GM23338 (cell line): Measurements from ENCODE around the gene NDUFA13. TPM values are rescaled to one million over a fixed set of nuclear protein-coding genes. Genes with fewer than 3 reads are reported as not detected.
A peak's percentile ranks its signal among the peaks of the same experiment; 100 is the strongest.

Experiments
- ATAC-seq: fragments of 200-7000 bp; cut with Tn5 transposase; 3 replicates; pipeline ENCODE4 v1.9.1; 2020
- DNase-seq: peaks from one replicate; pipeline ENCODE4 v3.0.0-alpha.2; 2015; ENCODE audit warnings: low spot score
- H2AFZ ChIP-seq: fragments of 200-600 bp; sonication (generic); 2 replicates; pipeline ENCODE4 v1.8.0; 2016; ENCODE audit warnings: antibody characterized with exemption, mild to moderate bottlenecking, moderate library complexity
- H3F3A ChIP-seq: fragments of 200-600 bp; sonication (generic); replicated peaks from 2 replicates; pipeline ENCODE4 v1.8.0; 2017; ENCODE audit warnings: antibody characterized with exemption, mixed run types, low read depth
- H3K27ac ChIP-seq: fragments of 200-600 bp; sonication (generic); 2 replicates; pipeline ENCODE4 v1.6.1; 2016; ENCODE audit warnings: low read depth
- H3K27me3 ChIP-seq: fragments of 200-600 bp; sonication (generic); 2 replicates; pipeline ENCODE4 v1.8.0; 2016; ENCODE audit warnings: mild to moderate bottlenecking, mixed run types, moderate library complexity; ENCODE audit not compliant: insufficient read depth
- H3K36me3 ChIP-seq: fragments of 200-600 bp; sonication (generic); 2 replicates; pipeline ENCODE4 v1.8.0; 2016; ENCODE audit warnings: mild to moderate bottlenecking; ENCODE audit not compliant: insufficient read depth
- H3K4me1 ChIP-seq: fragments of 200-600 bp; sonication (generic); 2 replicates; pipeline ENCODE4 v1.8.0; 2016; ENCODE audit warnings: mild to moderate bottlenecking, moderate library complexity; ENCODE audit not compliant: insufficient read depth
- H3K4me2 ChIP-seq: fragments of 200-600 bp; sonication (generic); 2 replicates; pipeline ENCODE4 v1.7.1; 2017; ENCODE audit warnings: mixed run types
- H3K4me3 ChIP-seq: fragments of 200-600 bp; sonication (generic); 2 replicates; pipeline ENCODE4 v1.6.1; 2016; ENCODE audit warnings: mixed run types
- H3K79me2 ChIP-seq: fragments of 200-600 bp; sonication (generic); replicated peaks from 2 replicates; pipeline ENCODE4 v1.8.0; 2017; ENCODE audit warnings: mild to moderate bottlenecking; ENCODE audit not compliant: insufficient read depth
- H3K9me2 ChIP-seq: fragments of 200-600 bp; sonication (generic); 2 replicates; pipeline ENCODE4 v1.8.0; 2017; ENCODE audit not compliant: insufficient read depth
- H4K20me1 ChIP-seq: fragments of 200-600 bp; sonication (generic); replicated peaks from 2 replicates; pipeline ENCODE4 v1.8.0; 2017; ENCODE audit warnings: mild to moderate bottlenecking; ENCODE audit not compliant: insufficient read depth
- H3K27ac Mint-ChIP-seq: 2 replicates; pipeline ENCODE4 v1.8.0; 2020; ENCODE audit warnings: inconsistent platforms, mild to moderate bottlenecking, moderate library complexity, mixed read lengths
- H3K27me3 Mint-ChIP-seq: 3 replicates; pipeline ENCODE4 v1.8.0; 2022; ENCODE audit warnings: low read depth, mild to moderate bottlenecking, moderate library complexity, mixed read lengths, inconsistent platforms; ENCODE audit not compliant: insufficient read depth, poor library complexity
- H3K36me3 Mint-ChIP-seq: 3 replicates; pipeline ENCODE4 v1.8.0; 2021; ENCODE audit warnings: low read depth, mild to moderate bottlenecking, inconsistent platforms, moderate library complexity, mixed read lengths
- H3K4me1 Mint-ChIP-seq: 3 replicates; pipeline ENCODE4 v1.8.0; 2020; ENCODE audit warnings: mild to moderate bottlenecking, inconsistent platforms, mixed read lengths
- H3K4me3 Mint-ChIP-seq: 3 replicates; pipeline ENCODE4 v1.8.0; 2021; ENCODE audit warnings: moderate library complexity, mild to moderate bottlenecking, inconsistent platforms, mixed read lengths
- H3K9me3 Mint-ChIP-seq: 3 replicates; pipeline ENCODE4 v1.8.0; 2020; ENCODE audit warnings: moderate library complexity, mild to moderate bottlenecking, inconsistent platforms, mixed read lengths
- CREB1 ChIP-seq: fragments of 250-450 bp; sonication (Bioruptor Pico); IDR thresholded peaks from 2 replicates; pipeline ENCODE4 v1.5.0; 2020; ENCODE audit warnings: low read depth, mild to moderate bottlenecking, moderate library complexity
- EZH2 ChIP-seq: fragments of 200-600 bp; sonication (generic); IDR thresholded peaks from one replicate; pipeline ENCODE4 v1.8.0; 2017; ENCODE audit warnings: antibody characterized with exemption, mild to moderate bottlenecking, low read depth; ENCODE audit not compliant: unreplicated experiment
- JUNB ChIP-seq: IDR thresholded peaks from one replicate; pipeline ENCODE4 v1.6.1; 2016; ENCODE audit warnings: antibody characterized with exemption; ENCODE audit not compliant: unreplicated experiment
- NANOG ChIP-seq: IDR thresholded peaks from 2 replicates; pipeline ENCODE4 v1.6.1; 2016; ENCODE audit warnings: antibody characterized with exemption, borderline replicate concordance
- POLR2AphosphoS5 ChIP-seq: IDR thresholded peaks from 2 replicates; pipeline ENCODE4 v1.6.1; 2016; ENCODE audit warnings: antibody characterized with exemption, low read depth
- REST ChIP-seq: IDR thresholded peaks from one replicate; pipeline ENCODE4 v1.6.1; 2018; ENCODE audit warnings: antibody characterized with exemption; ENCODE audit not compliant: unreplicated experiment
- STAT1 ChIP-seq: IDR thresholded peaks from one replicate; pipeline ENCODE4 v1.6.1; 2016; ENCODE audit warnings: antibody characterized with exemption; ENCODE audit not compliant: unreplicated experiment
- ZNF114 ChIP-seq: fragments of 250-450 bp; sonication (Bioruptor Pico); IDR thresholded peaks from 2 replicates; pipeline ENCODE4 v1.5.0; 2020; ENCODE audit warnings: mild to moderate bottlenecking, moderate library complexity
- ZNF331 ChIP-seq: fragments of 250-450 bp; sonication (Bioruptor Pico); IDR thresholded peaks from 2 replicates; pipeline ENCODE4 v1.5.0; 2020; ENCODE audit warnings: low read depth, mild to moderate bottlenecking, moderate library complexity
- polyA plus RNA-seq: library from polyadenylated mRNA; unstranded; fragments of >200 nt; fragmentation: Nextera tagmentation; extraction: Ambion mirVana; gene quantifications from 2 replicates; pipeline ENCODE4 v1.2.1, GENCODE V29; 2016
- total RNA-seq: library from RNA; depleted of rRNA; stranded (reverse); fragments of >200 nt; shearing (Covaris generic); gene quantifications from 2 replicates; pipeline ENCODE4 v1.2.3, GENCODE V29; 2014
- TF ChIP-seq, protein P1 (sequence below): IDR thresholded peaks from 2 replicates; pipeline ENCODE4 v1.6.1; 2016; ENCODE audit warnings: antibody characterized with exemption

Gene NDUFA13
- total and polyA plus RNA-seq, 2 experiments from 2014 or later, result 143 to 598 TPM

DNA sequence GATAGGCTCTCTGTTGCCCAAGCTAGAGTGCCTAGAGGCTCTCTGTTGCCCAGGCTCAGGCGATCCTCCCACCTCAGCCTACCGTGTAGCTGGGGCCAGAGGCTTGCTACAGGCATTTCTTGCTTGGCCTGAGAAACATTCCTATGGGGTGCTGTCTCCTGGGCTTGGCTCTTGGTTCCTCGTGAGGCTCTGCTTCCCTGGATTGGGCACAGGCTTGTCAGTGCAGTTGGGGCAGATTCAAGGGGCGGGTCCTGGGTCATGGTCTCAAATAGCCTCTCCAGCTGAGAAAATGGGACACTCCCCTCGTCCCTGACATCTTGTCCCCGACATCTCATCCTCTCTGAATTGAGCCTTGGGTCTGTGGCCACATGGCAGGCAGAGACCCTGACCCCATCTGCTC is 5.6 kb upstream of the NDUFA13 start (continued):
- no peak for TF ChIP-seq POLR2AphosphoS5
- TF ChIP-seq STAT1, result no peak
- TF ChIP-seq NANOG, result no peak
- no peak for TF ChIP-seq CREB1 (CRISPR knock-in tag)

DNA sequence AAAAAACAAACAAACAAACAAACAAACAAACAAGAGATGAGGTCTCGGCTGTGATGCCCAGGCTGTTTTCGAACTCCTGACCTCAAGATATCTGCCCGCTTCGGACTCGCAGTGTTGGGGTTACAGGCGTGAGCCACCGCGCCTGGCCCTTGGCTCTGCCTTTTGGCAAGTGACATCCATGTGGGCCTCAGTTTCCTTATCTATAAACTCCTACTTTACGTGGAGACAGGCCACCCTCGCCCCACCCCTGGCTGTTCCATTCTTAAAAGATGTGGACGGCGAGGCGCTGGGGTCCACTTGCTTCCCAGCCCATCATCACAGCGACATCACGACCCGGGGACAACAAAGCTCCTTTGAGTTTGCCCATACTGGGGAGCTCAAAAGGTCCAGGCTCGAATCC is 2.3 kb upstream of the NDUFA13 start:
- no peaks in the 10 kb centered on the region; the same call in 1 of the 2 replicates for H3K4me1 ChIP-seq
- H3K4me1 Mint-ChIP-seq, result peaks cover 7% of the 10 kb centered on the region; the same call in 2 of the 3 replicates

DNA sequence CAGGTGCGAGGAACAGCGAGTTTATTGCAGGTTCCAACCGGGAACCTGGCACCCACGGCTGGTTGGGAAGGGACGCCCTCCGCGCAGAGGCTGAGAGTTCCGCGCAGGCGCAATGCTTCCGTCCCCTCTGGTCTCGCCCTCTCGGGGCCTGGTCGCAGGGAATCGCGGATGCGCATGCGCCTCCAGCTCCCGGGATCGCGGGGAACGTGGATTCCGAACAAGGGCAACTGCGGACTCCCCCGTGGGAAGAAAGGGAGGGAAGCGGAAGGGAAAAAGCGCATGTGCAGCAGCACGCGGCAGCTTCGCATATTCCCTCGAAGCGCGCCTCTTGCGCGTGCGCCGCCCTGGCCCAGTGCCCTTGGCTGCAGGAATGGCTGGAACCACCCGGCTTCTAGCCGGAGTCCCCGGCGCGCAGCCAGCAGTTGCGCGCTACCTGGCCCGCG is 1.8 kb upstream of the NDUFA13 start:
- no peak for DNase-seq
- 0 out of 2 replicates have a peak, but pooled peaks cover 8% of the 10 kb centered on the region for H4K20me1 ChIP-seq
- Mint-ChIP-seq H3K4me3 (peak overlapping the region; percentile 33; the same call in 1 of the 3 replicates), H3K36me3 (peaks cover 13% of the 10 kb centered on the region), H3K27ac (no peak overlapping the region), H3K27me3 (peaks cover 18% of the 10 kb centered on the region), H3K9me3 (no peaks in the 10 kb centered on the region; the same call in 2 of the 3 replicates), H3K4me1 (peaks cover 7% of the 10 kb centered on the region; the same call in 2 of the 3 replicates)
- no peak overlapping the region for H2AFZ ChIP-seq
- no peak overlapping the region for H3K4me3 ChIP-seq
- no peaks in the 10 kb centered on the region for H3K36me3 ChIP-seq
- no peak overlapping the region for H3K27ac ChIP-seq
- H3K4me2 ChIP-seq, result no peak overlapping the region
- no peaks in the 10 kb centered on the region; the same call in 1 of the 2 replicates for H3K4me1 ChIP-seq
- no peaks in the 10 kb centered on the region for H3K9me2 ChIP-seq
- TF ChIP-seq JUNB, result no peak
- peaks cover 27% of the 10 kb centered on the region for H3K79me2 ChIP-seq
- H3F3A ChIP-seq, result 0 out of 2 replicates have a peak, but pooled peaks cover 8% of the 10 kb centered on the region
- ATAC-seq, result no peak; the same call in 2 of the 3 replicates
- H3K27me3 ChIP-seq, result no peaks in the 10 kb centered on the region

More for the DNA sequence above, 2.3 kb upstream of the NDUFA13 start:
- H3K27ac ChIP-seq, result no peak overlapping the region
- no peak overlapping the region for H3K4me2 ChIP-seq
- peaks cover 11% of the 10 kb centered on the region; the same call in 2 of the 3 replicates for H3K36me3 Mint-ChIP-seq
- DNase-seq (no peak), ATAC-seq (no peak)
- 0 out of 2 replicates have a peak, but pooled peaks cover 8% of the 10 kb centered on the region for H4K20me1 ChIP-seq
- TF ChIP-seq CREB1 (CRISPR knock-in tag), result no peak
- no peaks in the 10 kb centered on the region; the same call in 2 of the 3 replicates for H3K9me3 Mint-ChIP-seq
- no peak overlapping the region for H2AFZ ChIP-seq
- no peak overlapping the region for H3K4me3 Mint-ChIP-seq
- H3K27me3 ChIP-seq, result no peaks in the 10 kb centered on the region
- H3K27me3 Mint-ChIP-seq, result peaks cover 21% of the 10 kb centered on the region
- no peak overlapping the region for H3K4me3 ChIP-seq
- H3K79me2 ChIP-seq, result peaks cover 22% of the 10 kb centered on the region
- H3K9me2 ChIP-seq, result no peaks in the 10 kb centered on the region
- H3K27ac Mint-ChIP-seq, result no peak overlapping the region
- H3K36me3 ChIP-seq, result no peaks in the 10 kb centered on the region
- peaks cover 11% of the 10 kb centered on the region; the same call in 1 of the 2 replicates for H3F3A ChIP-seq

DNA sequence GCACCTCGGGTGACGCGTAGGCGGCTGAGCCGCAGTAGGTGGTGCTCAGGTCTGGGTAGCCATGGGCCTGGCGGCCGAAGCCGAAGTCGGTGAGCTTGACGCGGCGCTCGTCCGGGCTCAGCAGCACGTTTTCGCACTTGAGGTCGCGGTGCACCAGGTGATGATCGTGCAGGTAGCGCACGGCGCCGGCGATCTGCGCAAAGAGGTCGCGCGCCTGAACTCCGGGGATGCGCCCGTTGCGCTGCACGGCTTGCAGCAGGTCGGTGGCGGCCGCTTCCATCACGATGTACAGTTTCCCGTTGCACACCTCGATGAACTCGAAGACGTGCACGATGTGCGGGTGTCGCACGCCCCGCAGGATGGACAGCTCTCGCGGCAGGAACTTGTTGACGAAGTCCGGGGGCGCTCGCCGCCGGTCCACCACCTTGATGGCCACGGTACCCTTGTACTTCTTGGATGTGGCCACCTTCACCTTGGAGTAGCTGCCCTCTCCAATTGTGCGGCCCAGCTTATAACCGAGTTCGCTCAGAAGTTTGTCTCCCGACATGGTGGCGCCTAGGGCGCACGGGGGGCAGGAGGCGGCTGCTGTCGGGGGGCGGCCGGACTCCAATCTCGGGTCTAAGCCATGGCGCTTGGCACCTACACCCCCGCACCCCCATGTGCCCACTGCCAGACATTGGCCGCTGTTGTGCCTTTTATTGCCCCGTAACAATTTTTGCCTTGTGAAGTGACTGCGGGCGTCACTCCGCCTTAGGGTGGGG is 964 bp upstream of the NDUFA13 start, which contains the start of gene TSSK6:
TSS of gene TSSK6 (minus strand) at position 668 of the 761 bp plus-strand sequence. CDS start at position 547, 121 bp downstream.
- H3K4me1 ChIP-seq, result no peaks in the 10 kb centered on the region; the same call in 1 of the 2 replicates
- no peak for ATAC-seq
- peak within 1 kb of the TSS; percentile 96 for H3K27ac Mint-ChIP-seq
- H4K20me1 ChIP-seq, result peaks cover 8% of the 10 kb centered on the region; the same call in 1 of the 2 replicates
- H3K36me3 ChIP-seq, result 0 out of 2 replicates have a peak, but pooled peaks cover under 1% of the 10 kb centered on the region
- peaks cover 15% of the 10 kb centered on the region for H3K27me3 Mint-ChIP-seq
- peak within 1 kb of the TSS; percentile 99 for H3K4me3 ChIP-seq
- H3K4me2 ChIP-seq, result peak within 1 kb of the TSS; percentile 99
- H3K27ac ChIP-seq, result peak within 1 kb of the TSS; percentile 92
- no peaks in the 10 kb centered on the region; the same call in 2 of the 3 replicates for H3K9me3 Mint-ChIP-seq
- peaks cover 36% of the 10 kb centered on the region for H3K79me2 ChIP-seq
- peaks cover 7% of the 10 kb centered on the region; the same call in 2 of the 3 replicates for H3K4me1 Mint-ChIP-seq
- no peaks in the 10 kb centered on the region for H3K27me3 ChIP-seq
- H3F3A ChIP-seq, result 0 out of 2 replicates have a peak, but pooled peaks cover 3% of the 10 kb centered on the region
- peak within 1 kb of the TSS; percentile 95 for H3K4me3 Mint-ChIP-seq
- TF ChIP-seq, protein P1, sequence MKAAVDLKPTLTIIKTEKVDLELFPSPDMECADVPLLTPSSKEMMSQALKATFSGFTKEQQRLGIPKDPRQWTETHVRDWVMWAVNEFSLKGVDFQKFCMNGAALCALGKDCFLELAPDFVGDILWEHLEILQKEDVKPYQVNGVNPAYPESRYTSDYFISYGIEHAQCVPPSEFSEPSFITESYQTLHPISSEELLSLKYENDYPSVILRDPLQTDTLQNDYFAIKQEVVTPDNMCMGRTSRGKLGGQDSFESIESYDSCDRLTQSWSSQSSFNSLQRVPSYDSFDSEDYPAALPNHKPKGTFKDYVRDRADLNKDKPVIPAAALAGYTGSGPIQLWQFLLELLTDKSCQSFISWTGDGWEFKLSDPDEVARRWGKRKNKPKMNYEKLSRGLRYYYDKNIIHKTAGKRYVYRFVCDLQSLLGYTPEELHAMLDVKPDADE, result no peak
- TF ChIP-seq REST, result no peak
- no peak for TF ChIP-seq NANOG
- no peak for TF ChIP-seq EZH2
- no peak for TF ChIP-seq ZNF114 (CRISPR knock-in tag)
- no peak for TF ChIP-seq ZNF331 (CRISPR knock-in tag)
- no peak for DNase-seq
- H2AFZ ChIP-seq, result peak within 1 kb of the TSS; percentile 98
- no peaks in the 10 kb centered on the region for H3K9me2 ChIP-seq
- peaks cover 22% of the 10 kb centered on the region for H3K36me3 Mint-ChIP-seq
